ENCODE results near the gene CENPP. TPM values are rescaled to one million over a fixed set of nuclear protein-coding genes. Genes with fewer than 3 reads are reported as not detected.
A peak's percentile ranks its signal among the peaks of the same experiment; 100 is the strongest.

Gene CENPP
- total RNA-seq, 4 donors from 2014 or later = 0.88 to 12.0 (median 4.3) TPM

DNA sequence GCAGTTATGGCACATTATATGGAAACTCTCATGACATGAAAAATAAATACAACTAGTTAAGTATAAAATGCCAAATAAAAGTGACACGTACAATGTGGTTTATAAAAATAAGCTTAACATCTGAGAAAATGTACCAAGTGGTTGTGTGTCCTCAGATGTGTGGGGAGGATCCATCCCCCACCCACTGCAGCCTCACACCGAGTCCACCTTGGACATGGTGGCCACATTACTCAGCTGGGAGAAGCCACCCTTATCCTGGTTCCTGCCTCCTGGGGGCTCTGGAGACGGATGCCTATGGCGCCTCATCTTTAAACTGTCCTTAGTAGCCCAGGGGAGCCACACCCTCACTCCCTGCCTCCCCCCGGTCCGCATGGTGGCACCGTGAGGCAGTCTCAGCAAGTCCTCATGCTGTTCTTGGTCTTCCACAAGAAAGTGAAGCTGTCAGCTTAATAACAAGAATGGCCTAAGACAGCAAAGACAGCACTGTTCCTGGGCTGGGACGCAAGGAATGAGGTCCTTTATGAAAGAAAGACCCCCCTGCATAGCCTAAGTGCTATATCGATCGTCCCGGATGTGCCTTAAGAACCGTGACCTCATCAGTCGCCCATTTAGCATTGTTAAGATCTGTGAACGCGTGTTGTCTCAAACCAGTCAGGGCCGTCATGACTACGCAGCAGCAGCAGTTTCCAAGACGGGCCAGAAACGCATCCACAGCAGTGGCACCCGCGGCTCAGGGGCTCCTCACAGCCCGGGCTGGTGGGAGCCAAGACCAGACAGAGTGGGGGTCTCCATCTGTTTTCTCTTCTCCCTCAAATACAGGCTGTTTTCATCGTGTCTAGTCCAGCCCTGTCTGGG is 287.7 kb downstream of the CENPP start:
- H3K27me3 ChIP-seq = no peaks in the 10 kb centered on the region
- H3K4me3 ChIP-seq = no peak overlapping the region
- DNase-seq = no peak
- H3K36me3 ChIP-seq = no peaks in the 10 kb centered on the region
- H3K27ac ChIP-seq = peak overlapping the region; percentile 6 to 84
- H3K9me3 ChIP-seq = no peaks in the 10 kb centered on the region
- peaks cover 12 to 13% of the 10 kb centered on the region in 2 donors for H3K4me1 ChIP-seq
- intact Hi-C loops (cut with DNase I; ENCODE audit: low total_unique reads) = no loop called here
- TF ChIP-seq, protein P1, sequence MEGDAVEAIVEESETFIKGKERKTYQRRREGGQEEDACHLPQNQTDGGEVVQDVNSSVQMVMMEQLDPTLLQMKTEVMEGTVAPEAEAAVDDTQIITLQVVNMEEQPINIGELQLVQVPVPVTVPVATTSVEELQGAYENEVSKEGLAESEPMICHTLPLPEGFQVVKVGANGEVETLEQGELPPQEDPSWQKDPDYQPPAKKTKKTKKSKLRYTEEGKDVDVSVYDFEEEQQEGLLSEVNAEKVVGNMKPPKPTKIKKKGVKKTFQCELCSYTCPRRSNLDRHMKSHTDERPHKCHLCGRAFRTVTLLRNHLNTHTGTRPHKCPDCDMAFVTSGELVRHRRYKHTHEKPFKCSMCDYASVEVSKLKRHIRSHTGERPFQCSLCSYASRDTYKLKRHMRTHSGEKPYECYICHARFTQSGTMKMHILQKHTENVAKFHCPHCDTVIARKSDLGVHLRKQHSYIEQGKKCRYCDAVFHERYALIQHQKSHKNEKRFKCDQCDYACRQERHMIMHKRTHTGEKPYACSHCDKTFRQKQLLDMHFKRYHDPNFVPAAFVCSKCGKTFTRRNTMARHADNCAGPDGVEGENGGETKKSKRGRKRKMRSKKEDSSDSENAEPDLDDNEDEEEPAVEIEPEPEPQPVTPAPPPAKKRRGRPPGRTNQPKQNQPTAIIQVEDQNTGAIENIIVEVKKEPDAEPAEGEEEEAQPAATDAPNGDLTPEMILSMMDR (IDR thresholded peaks at IDR 0.05) = no peak
- no peak for TF ChIP-seq POLR2A (IDR thresholded peaks at IDR 0.05)

DNA sequence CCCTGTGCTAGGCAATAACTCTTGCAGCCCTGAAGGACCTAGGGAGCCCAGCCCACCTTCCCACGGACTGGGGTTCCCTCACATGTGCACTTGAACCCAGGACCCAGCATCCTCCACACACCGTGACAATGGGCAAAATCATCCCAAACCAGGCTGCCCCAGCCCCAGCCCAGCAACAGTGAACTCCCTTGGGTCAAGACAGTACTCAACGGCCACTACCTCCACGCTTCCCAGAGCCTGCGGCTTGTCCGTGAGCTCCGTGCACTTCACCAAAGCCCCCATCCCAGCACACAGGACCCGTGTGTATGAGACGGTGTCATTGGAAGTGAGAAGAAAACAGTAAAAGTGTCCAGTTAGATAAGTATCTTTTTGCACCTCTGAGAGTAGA is 288.4 kb downstream of the CENPP start:
- Histone ChIP-seq H3K27me3 (no peaks in the 10 kb centered on the region), H3K9me3 (no peaks in the 10 kb centered on the region), H3K27ac (peak overlapping the region; percentile 6 to 84), H3K4me1 (peaks cover 12 to 13% of the 10 kb centered on the region in 2 donors), H3K36me3 (no peaks in the 10 kb centered on the region), H3K4me3 (no peak overlapping the region)
- intact Hi-C loops (cut with DNase I; ENCODE audit: low total_unique reads) = no loop called here
- TF ChIP-seq, protein P1 (IDR thresholded peaks at IDR 0.05) = no peak
- TF ChIP-seq POLR2A (IDR thresholded peaks at IDR 0.05) = no peak
- DNase-seq = peak in 1 of 2 donors; percentile 9

DNA sequence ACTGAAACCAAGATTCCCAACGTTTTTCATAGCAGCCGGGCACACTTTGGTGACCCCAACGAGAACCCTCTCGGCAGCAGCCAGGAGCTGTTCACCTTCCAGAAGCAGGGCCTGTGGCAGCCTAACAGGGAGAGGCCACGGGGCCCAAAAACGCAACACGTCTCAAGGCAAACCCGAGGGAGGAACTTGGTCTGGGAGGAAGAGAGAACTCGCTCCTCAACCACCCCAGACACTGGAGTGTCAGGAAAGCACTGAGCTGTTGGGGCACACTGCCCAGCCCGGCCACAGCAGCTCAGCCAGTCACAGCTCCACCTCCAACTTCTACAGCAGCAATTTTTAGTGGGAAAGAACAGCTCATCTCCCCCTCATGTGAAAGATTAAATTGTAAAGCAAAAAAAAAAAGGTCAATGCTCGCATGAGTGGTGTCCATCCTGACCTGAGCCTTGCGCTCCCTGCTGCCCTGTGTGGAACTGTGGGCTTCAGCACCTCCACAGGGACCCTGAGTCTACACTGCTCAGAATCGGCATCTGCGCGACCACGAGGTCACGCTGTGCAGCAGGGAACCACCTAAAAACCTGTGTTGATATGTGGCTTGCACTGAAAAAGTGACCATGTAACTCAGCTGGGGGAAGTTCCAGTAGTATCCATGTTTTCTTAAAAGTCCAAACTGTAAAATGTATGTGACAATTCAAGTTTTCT is 289.2 kb downstream of the CENPP start:
- intact Hi-C loops (cut with DNase I; ENCODE audit: low total_unique reads) = no loop called here
- Histone ChIP-seq H3K9me3 (no peaks in the 10 kb centered on the region), H3K4me1 (peaks cover 12 to 13% of the 10 kb centered on the region in 2 donors), H3K4me3 (no peak overlapping the region), H3K27ac (peak overlapping the region; percentile 77 to 84), H3K27me3 (no peaks in the 10 kb centered on the region), H3K36me3 (no peaks in the 10 kb centered on the region)
- TF ChIP-seq, protein P1 (IDR thresholded peaks at IDR 0.05) = no peak
- TF ChIP-seq POLR2A (IDR thresholded peaks at IDR 0.05) = no peak
- no peak for DNase-seq

DNA sequence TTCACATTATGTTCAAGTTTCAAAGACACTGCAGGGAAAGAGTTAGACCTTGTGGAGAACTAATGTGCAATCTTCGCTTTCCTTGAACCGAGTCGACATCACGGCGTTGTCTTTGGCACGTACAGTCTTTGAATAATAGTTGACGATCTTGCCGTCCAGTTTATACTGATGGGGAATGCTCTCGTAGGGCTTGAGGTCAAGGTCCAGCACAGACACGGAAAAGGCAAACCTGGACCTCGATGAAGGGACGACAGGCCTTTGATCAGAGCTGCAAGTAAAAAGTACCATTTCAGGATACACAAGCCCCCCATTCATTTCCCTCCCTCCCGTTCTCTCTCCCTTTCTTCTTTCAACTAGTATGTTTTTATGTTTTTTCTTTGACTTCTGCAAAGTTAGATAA is 290.0 kb downstream of the CENPP start:
- no peak for DNase-seq
- Histone ChIP-seq H3K4me3 (no peak overlapping the region), H3K4me1 (peaks cover 12 to 13% of the 10 kb centered on the region in 2 donors)

More for the DNA sequence above, 290.0 kb downstream of the CENPP start:
- intact Hi-C loops (cut with DNase I; ENCODE audit: low total_unique reads) = no loop called here
- no peaks in the 10 kb centered on the region for H3K36me3 ChIP-seq
- no peak for TF ChIP-seq POLR2A (IDR thresholded peaks at IDR 0.05)
- TF ChIP-seq, protein P1 (IDR thresholded peaks at IDR 0.05) = no peak
- H3K27me3 ChIP-seq = no peaks in the 10 kb centered on the region
- no peaks in the 10 kb centered on the region for H3K9me3 ChIP-seq
- H3K27ac ChIP-seq = peak overlapping the region; percentile 77 to 84
